Daoy (cell line): Measurements from ENCODE around the gene MIPEP. TPM values are rescaled to one million over a fixed set of nuclear protein-coding genes. Genes with fewer than 3 reads are reported as not detected.
"Not testable (repeated sequence)": the region's sequence is repeated elsewhere in the genome, so short reads cannot be mapped to it uniquely, and the experiment has no call there.

Source experiments
- DNase-seq: peaks from one replicate; pipeline ENCODE4 v3.0.0-alpha.2; 2015; ENCODE audit warnings: low read depth
- total RNA-seq: library from RNA; depleted of rRNA; stranded (reverse); fragments of >200 nt; shearing (Covaris generic); gene quantifications from 2 replicates; pipeline ENCODE4 v1.2.3, GENCODE V29; 2014

The MIPEP gene
- total RNA-seq, 1 experiment from 2014 or later, result 15.5 TPM

DNA sequence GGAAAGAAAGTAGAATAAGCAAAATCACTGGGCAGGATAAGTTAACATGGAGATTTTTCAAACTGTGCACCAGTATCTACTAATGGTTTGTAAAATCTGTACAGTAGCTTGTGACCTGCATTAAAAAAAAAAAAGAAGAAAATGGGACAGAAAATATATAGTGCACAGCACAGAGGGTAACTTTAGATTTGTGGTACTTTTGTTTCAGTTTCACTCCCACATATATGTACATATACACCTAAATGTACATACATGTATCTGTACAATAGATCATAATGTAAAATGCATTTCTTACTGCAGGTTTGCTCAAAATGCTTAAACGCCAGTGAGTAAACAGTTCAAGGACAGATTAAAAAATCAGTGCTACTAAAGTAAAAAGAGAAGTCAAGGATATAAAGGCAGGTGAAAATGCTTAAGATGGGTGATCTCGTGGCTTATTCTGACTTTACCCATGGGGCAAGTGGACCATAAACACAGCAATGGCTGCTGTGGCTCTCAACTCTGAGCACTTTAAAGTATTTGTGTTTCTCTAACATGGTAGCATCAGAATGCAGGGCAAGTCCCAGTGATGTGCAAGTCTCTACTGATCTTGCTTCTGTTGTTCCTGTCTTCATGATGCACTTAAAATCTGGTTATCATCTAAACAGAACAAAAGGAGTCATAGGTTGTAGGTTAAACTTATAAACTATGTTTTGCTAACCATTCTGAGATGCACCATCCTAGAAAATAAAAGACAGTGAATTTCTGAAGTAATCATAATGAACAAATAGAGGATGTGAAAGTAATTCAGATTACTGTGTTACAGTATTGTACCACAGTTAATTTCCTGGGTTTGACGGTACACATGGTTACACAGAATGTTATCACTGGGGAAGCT is 112.3 kb downstream of the MIPEP start:
- DNase-seq, result no peak

DNA sequence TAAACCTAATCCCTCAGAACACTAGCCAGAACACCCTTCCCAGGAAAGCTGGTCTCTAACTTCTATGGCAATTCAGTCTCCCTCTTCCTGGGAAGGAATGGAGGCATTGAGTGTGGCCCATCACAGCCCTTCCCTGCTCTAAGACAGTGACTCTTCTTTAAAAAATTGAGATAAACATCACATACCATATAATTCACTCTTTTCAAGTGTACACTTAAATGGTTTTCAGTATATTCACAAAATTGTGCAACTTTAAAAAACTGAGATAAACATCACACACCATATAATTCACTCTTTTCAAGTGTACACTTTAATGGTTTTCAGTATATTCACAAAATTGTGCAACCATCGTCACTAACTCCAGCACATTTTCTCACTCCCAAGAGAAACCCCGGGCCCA is 116.5 kb downstream of the MIPEP start:
- DNase-seq, result no peak

GRCh38 chr13:23771956-23772355 is 117.2 kb downstream of the MIPEP start:
- DNase-seq, result no peak

DNA sequence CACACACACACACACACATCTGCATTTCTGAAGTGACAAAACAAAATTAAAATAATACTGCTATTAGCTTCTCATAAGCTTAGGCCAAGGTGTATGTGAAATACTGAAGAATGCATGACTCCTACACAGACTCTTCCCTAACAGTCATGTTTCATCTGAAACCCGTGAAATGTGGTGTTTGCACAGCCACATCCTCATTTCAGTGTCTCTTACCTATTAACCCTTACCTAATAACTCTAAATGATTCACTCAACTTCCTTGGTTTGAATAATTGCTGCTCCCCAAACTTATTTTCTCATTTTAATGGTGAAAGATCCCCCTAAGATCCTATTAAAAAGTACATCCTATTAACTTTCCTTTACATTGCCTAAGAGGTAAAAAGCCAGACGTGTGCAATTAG is 117.6 kb downstream of the MIPEP start:
- DNase-seq, result no peak

DNA sequence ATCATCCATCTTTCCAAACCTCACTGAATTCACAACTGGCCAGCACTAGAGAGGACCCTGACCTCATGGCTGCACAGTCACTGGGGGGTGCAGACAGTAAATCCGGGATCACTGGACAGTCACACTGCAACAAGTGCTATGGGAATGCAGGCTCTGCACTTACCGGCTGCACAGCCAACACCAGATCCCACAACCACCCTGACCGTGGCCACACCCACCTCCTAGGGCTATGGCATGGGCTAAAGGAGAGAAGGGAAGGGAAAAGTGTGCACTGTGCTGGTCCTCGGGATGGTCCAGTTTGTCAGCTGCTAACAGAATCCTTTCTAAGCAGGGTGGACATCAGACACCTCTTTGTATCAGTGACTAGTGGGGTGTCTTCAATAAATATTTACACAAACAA is 118.2 kb downstream of the MIPEP start:
- DNase-seq, result no peak

DNA sequence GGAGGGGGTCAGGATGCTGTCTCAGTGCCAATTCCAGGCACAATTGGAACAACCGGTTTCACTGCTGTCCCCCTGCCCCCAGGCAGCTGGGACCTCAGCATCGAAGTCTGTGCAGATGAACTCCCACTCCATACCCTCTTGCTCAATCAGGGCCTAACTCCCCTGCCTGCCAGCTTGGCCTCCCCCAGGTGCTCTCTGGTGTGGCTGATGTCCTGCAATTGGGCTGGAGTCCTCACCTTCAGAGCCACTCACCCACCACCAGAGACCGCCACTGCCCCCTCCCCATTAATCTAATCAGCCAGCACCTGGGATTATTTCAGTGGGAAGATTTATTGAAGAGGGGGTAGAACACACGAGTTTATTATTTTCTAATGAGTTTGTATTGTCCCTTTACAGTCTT is 118.8 kb downstream of the MIPEP start:
- no peak for DNase-seq

GRCh38 chr13:23769401-23769800 is 119.8 kb downstream of the MIPEP start:
- DNase-seq, result no peak

GRCh38 chr13:23767838-23768237 is 121.4 kb downstream of the MIPEP start:
- no peak for DNase-seq

GRCh38 chr13:23766939-23767338 is 122.3 kb downstream of the MIPEP start:
- DNase-seq, result no peak

GRCh38 chr13:23766283-23766682 is 122.9 kb downstream of the MIPEP start:
- no peak for DNase-seq

DNA sequence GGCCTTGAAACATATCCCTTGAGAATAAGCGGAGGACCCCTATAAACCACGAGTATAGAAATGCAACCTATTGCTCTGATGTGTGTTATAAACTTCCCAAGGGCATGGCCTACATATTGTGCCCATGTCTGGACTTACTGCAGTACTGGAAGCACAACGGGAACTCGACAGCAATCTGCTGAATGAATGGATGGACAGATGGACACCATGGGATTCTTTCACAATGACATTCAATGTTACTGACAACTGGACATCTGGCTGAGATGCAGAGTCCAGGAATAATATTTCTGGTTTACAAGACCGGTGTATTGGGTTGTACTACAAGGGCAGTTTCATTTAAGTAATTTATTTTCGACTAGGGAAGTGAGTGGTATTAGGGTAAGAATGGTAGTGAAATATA is 123.7 kb downstream of the MIPEP start:
- no peak for DNase-seq

- no peak for DNase-seq
Measured at GRCh38 chr13:23763318-23763717, 125.9 kb downstream of the MIPEP start.

- DNase-seq, result not testable (repeated sequence)
Measured at GRCh38 chr13:23761760-23762159, 127.4 kb downstream of the MIPEP start.

DNA sequence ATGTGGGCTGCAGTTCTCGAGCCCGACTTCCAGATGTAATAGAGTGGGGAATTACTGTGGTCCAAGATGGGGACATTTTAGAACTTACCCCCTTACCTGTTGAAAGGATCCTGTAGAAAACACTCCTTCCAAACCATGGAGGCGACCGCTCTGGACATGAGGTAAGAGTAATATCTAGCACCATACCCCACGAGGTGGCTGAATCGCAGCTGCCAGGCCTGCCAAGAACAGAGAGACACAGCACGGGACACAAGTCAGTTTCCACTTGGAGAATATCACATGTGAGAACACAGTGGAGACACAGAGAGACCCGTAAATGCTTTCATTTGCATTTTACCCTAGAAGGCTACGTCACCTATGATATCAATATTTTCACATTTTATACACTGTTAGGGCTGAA is 129.2 kb downstream of the MIPEP start:
- no peak for DNase-seq

DNA sequence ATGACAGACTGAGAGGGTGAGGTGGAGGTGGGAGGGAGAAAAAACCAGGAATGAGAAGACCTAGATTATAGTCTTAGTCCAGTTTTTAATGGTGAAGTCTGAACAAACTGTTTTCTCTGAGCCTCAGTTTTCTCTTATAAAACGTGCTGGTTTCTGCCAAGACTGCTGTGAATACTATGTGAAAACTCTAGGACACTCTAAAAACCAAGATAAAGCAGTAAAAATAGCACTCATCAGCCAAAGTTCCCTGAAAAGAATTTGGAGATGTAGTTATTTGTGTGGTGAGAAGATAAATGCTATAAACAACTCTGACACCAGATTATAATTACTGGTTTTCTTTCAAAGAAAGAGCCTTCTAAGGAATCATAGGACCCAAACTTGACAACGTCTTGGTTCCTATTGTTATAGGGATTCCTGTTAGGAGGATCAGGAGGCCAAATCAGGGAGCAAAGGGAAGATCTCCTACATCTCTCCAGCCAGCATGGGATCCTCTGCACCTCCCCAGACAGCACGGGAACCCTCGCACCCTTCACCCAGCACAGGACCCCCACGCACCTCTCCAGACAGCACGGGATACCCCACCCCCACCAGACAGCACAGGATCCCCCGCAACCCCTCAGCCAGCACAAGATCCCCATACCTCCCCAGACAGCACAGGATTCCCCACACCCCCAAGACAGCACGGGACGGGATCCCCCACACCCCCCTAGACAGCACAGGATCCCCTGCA is 130.2 kb downstream of the MIPEP start:
- no peak for DNase-seq

DNA sequence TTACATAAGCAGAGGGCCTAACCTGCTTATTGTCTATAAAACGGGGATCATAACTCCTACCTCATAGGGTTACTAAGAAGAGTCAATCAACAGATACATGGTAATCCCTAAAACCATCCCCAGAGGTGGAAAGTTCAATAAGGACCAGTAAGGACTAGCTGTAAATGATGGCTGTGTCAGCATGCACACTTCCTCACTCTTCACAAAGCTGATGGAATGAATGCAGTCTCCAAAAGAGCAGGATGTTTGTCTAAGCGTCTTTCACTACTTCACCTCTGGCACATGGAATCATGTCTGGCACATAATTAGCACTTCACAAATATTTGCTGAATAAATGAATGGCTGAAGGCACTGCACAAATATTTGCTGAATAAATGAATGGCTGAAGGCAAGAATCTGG is 134.2 kb downstream of the MIPEP start:
- no peak for DNase-seq

DNA sequence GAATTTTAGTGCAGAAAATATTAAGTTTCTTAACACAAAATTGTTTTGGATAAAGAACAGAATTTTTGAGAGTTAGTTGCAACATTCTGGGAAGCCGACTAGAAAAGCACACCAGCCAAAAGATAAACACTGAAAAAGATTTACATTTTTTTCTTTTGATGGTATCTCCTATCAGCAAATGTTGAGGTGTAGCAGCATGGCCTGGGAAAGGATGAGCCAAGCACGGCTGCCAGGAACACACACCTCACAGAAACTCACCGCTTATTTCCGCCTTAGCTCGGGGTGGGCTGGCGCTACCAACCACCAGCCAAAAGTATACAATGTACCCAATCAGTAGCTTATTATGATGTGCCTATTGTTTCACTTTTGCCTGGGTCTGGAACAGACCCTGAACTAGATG is 134.7 kb downstream of the MIPEP start:
- no peak for DNase-seq

DNA sequence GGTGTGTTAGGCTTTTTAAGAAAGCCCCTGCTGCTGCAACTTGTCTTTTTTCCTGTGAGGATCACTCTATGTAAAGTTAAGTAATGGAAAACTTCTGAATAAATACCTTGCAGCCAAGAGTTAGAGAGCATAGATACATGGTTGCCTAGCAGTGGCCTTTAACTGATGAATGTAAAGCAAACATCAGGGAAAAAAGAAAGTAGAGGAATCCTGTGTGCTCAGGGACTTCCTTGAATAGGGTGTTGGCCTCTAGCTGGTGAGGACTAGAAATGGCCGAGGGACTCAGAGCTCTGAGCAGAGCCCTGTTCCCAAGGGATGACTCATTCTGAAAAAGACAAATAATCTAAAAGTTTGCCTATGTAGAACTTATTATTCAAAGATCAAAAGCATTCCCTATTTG is 135.7 kb downstream of the MIPEP start:
- DNase-seq, result peak; percentile 20

DNA sequence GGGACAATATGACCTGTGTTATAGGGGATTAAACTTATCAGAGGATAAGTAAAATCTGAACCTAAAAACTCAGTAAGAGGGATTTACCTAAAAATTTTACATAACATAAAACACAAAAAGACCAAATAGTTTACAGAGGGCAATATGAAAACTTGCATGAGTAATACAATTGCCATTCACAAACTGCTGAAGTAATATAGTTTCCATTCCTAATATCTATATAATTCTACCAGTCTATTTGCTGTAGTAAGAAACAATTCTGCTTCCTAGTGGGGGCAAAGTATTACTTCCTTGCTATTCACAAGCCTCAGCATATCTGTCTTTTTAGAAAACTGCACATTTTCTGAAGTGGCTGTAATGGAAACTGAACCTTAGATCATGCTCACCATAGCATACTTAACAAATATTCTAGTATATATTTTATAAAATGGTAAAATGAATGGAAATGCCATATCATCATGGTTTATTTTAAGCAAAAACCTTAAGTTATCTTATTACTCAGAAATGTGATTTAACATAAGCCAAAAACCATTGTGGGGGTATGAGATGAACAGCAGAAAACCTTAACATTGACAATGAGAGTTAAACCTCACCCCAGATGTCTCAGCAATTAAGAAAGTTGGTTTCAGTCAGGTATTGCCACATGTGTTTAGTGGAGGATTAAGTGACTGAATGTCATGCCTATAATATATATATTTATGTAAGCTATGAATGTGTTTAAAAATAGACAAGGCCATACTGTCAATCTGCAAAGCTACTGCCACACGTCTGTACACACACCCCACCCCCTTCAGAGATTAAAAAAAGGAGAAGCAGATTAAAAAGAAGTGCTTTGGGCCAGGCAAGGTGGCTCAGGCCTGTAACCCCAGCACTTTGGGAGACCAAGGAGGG is 136.8 kb downstream of the MIPEP start:
- no peak for DNase-seq

DNA sequence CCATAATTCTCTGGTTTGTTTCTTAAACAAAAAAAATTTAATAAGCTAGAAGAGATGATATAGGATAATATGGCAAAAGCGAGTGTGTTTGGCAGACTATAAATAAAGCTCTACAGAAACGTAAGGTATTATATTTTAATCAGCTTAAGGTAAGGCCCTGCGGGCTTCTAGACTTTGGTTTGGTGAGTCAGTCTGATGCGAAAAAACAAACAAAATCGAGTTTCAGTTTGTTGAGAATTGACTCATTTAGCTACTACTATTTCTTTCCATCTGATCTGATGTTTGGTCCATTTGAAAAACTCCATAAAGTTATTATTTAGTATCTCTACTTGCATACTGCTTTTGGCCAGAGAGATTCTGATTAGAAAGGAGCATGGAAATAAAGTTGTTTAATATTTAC is 138.0 kb downstream of the MIPEP start:
- DNase-seq, result peak; percentile 10

GRCh38 chr13:23750383-23751121 is 138.6 kb downstream of the MIPEP start:
- peak; percentile 42 for DNase-seq
